Astrocyte (in vitro differentiated cells and primary cell): ENCODE results near the gene RFPL4AL1. TPM values are rescaled to one million over a fixed set of nuclear protein-coding genes. Genes with fewer than 3 reads are reported as not detected.

ENCODE experiments used
- DNase-seq: peaks from one replicate; pipeline ENCODE4 v3.0.0-alpha.2; 2010; ENCODE audit warnings: low read depth
- FAIRE-seq: peaks from 2 replicates; lab custom pipeline; 2011; peaks lifted over from hg19 to GRCh38; lab: Jason Lieb, UNC
- H2AFZ ChIP-seq: 2 replicates; pipeline ENCODE4 v1.6.0; 2012; ENCODE audit warnings: low read depth, low read length, inconsistent platforms
- H3K27ac ChIP-seq: 2 replicates; pipeline ENCODE4 v1.5.1; 2011; ENCODE audit warnings: low read depth, low read length, inconsistent platforms
- H3K27me3 ChIP-seq: 2 replicates; pipeline ENCODE4 v1.6.0; 2011; ENCODE audit warnings: low read length, inconsistent platforms; ENCODE audit not compliant: insufficient read depth
- H3K36me3 ChIP-seq: 2 replicates; pipeline ENCODE4 v1.5.1; 2011; ENCODE audit warnings: low read length, inconsistent platforms; ENCODE audit not compliant: insufficient read depth
- H3K4me1 ChIP-seq: 2 replicates; pipeline ENCODE4 v1.5.1; 2011; ENCODE audit warnings: low read length, inconsistent platforms; ENCODE audit not compliant: insufficient read depth
- H3K4me2 ChIP-seq: 2 replicates; pipeline ENCODE4 v1.6.0; 2012; ENCODE audit warnings: low read length, inconsistent platforms
- H3K4me3 ChIP-seq: 2 replicates; pipeline ENCODE4 v1.5.1; 2011; ENCODE audit warnings: low read depth, mild to moderate bottlenecking, low read length, inconsistent platforms; ENCODE audit not compliant: insufficient read depth
- H3K79me2 ChIP-seq: 2 replicates; pipeline ENCODE4 v1.6.0; 2012; ENCODE audit warnings: mild to moderate bottlenecking, low read length, inconsistent platforms; ENCODE audit not compliant: insufficient read depth
- H3K9ac ChIP-seq: 2 replicates; pipeline ENCODE4 v1.6.0; 2012; ENCODE audit warnings: mild to moderate bottlenecking, low read length, inconsistent platforms
- H3K9me3 ChIP-seq: 2 replicates; pipeline ENCODE4 v1.5.1; 2012; ENCODE audit warnings: low read depth, mild to moderate bottlenecking, low read length, inconsistent platforms; ENCODE audit not compliant: insufficient read depth
- H4K20me1 ChIP-seq: 2 replicates; pipeline ENCODE4 v1.6.0; 2012; ENCODE audit warnings: low read length, inconsistent platforms; ENCODE audit not compliant: insufficient read depth
- H3K27ac Mint-ChIP-seq: one replicate; pipeline ENCODE4 v1.8.0; 2021; ENCODE audit warnings: mild to moderate bottlenecking, mixed read lengths; ENCODE audit not compliant: unreplicated experiment
- H3K27me3 Mint-ChIP-seq: one replicate; pipeline ENCODE4 v1.8.0; 2021; ENCODE audit warnings: low read depth, mixed read lengths; ENCODE audit not compliant: unreplicated experiment
- H3K36me3 Mint-ChIP-seq: one replicate; pipeline ENCODE4 v1.8.0; 2021; ENCODE audit warnings: low read depth, mixed read lengths; ENCODE audit not compliant: unreplicated experiment
- H3K4me1 Mint-ChIP-seq: one replicate; pipeline ENCODE4 v1.8.0; 2021; ENCODE audit warnings: low read depth, mixed read lengths; ENCODE audit not compliant: unreplicated experiment
- H3K4me3 Mint-ChIP-seq: one replicate; pipeline ENCODE4 v1.8.0; 2021; ENCODE audit warnings: mild to moderate bottlenecking, moderate library complexity, mixed read lengths; ENCODE audit not compliant: unreplicated experiment
- H3K9me3 Mint-ChIP-seq: one replicate; pipeline ENCODE4 v1.8.0; 2021; ENCODE audit warnings: mild to moderate bottlenecking, mixed read lengths; ENCODE audit not compliant: unreplicated experiment
- CTCF ChIP-seq: IDR thresholded peaks from 2 replicates; pipeline ENCODE4 v1.5.1; 2011; ENCODE audit warnings: low read depth, mild to moderate bottlenecking, inconsistent platforms, low read length, moderate library complexity; ENCODE audit not compliant: insufficient read depth
- EZH2 ChIP-seq: IDR thresholded peaks from 2 replicates; pipeline ENCODE4 v1.6.1; 2012; ENCODE audit warnings: mild to moderate bottlenecking, low read length, inconsistent platforms; ENCODE audit not compliant: insufficient read depth
- total RNA-seq: library from RNA; stranded (reverse); gene quantifications from 2 replicates; pipeline ENCODE4 v1.2.1, GENCODE V29; 2021

The RFPL4AL1 gene
- total RNA-seq, 1 donor from 2014 or later, result not detected

DNA sequence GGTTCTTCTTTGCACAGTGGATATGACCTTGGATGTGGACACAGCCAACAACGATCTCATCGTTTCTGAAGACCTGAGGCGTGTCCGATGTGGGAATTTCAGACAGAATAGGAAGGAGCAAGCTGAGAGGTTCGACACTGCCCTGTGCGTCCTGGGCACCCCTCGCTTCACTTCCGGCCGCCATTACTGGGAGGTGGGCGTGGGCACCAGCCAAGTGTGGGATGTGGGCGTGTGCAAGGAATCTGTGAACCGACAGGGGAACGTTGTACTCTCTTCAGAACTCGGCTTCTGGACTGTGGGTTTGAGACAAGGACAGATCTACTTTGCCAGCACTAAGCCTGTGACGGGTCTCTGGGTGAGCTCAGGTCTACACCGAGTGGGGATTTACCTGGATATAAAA lies 9.4 kb downstream of the RFPL4AL1 start:
- H3K4me1 Mint-ChIP-seq, result no peaks in the 10 kb centered on the region
- TF ChIP-seq CTCF (no peak), EZH2 (no peak)
- Histone ChIP-seq H2AFZ (no peak overlapping the region), H3K36me3 (no peaks in the 10 kb centered on the region), H3K4me3 (no peak overlapping the region), H3K27me3 (no peaks in the 10 kb centered on the region), H3K4me2 (no peak overlapping the region), H3K79me2 (no peaks in the 10 kb centered on the region), H3K4me1 (no peaks in the 10 kb centered on the region), H3K9ac (no peak overlapping the region), H4K20me1 (no peaks in the 10 kb centered on the region), H3K9me3 (no peaks in the 10 kb centered on the region), H3K27ac (no peak overlapping the region)
- no peak overlapping the region for H3K27ac Mint-ChIP-seq
- no peak overlapping the region for H3K4me3 Mint-ChIP-seq
- FAIRE-seq (no peak), DNase-seq (no peak)
- H3K9me3 Mint-ChIP-seq, result peaks cover 18% of the 10 kb centered on the region
- H3K36me3 Mint-ChIP-seq, result no peaks in the 10 kb centered on the region
- H3K27me3 Mint-ChIP-seq, result no peaks in the 10 kb centered on the region

- TF ChIP-seq CTCF (no peak), EZH2 (no peak)
- Histone ChIP-seq H4K20me1 (no peaks in the 10 kb centered on the region), H3K4me1 (no peaks in the 10 kb centered on the region), H3K36me3 (no peaks in the 10 kb centered on the region), H3K79me2 (no peaks in the 10 kb centered on the region), H3K4me3 (no peak overlapping the region), H3K9me3 (no peaks in the 10 kb centered on the region), H3K4me2 (no peak overlapping the region), H3K27ac (no peak overlapping the region), H3K9ac (no peak overlapping the region), H3K27me3 (no peaks in the 10 kb centered on the region), H2AFZ (no peak overlapping the region)
- DNase-seq, result no peak
- Mint-ChIP-seq H3K4me1 (no peaks in the 10 kb centered on the region), H3K4me3 (no peak overlapping the region), H3K36me3 (no peaks in the 10 kb centered on the region), H3K9me3 (peaks cover 22% of the 10 kb centered on the region), H3K27me3 (no peaks in the 10 kb centered on the region), H3K27ac (no peak overlapping the region)
- FAIRE-seq, result no peak
Observed at GRCh38 chr19:55781112-55781511, 12.2 kb downstream of the RFPL4AL1 start.

GRCh38 chr19:55795021-55795420 lies 26.1 kb downstream of the RFPL4AL1 start:
- no peak for FAIRE-seq
- H3K9me3 Mint-ChIP-seq, result peaks cover 10% of the 10 kb centered on the region
- no peaks in the 10 kb centered on the region for H3K36me3 Mint-ChIP-seq

More at GRCh38 chr19:55795021-55795420, 26.1 kb downstream of the RFPL4AL1 start:
- H3K4me1 Mint-ChIP-seq, result no peaks in the 10 kb centered on the region
- no peak for DNase-seq
- Histone ChIP-seq H3K9ac (no peak overlapping the region), H3K4me1 (no peaks in the 10 kb centered on the region), H3K36me3 (no peaks in the 10 kb centered on the region), H3K27ac (no peak overlapping the region), H2AFZ (no peak overlapping the region), H3K27me3 (no peaks in the 10 kb centered on the region), H3K4me3 (no peak overlapping the region), H3K79me2 (no peaks in the 10 kb centered on the region), H3K9me3 (peaks cover 2% of the 10 kb centered on the region), H3K4me2 (no peak overlapping the region), H4K20me1 (no peaks in the 10 kb centered on the region)
- no peak for TF ChIP-seq EZH2
- TF ChIP-seq CTCF, result no peak
- H3K4me3 Mint-ChIP-seq, result no peak overlapping the region
- H3K27ac Mint-ChIP-seq, result no peak overlapping the region
- no peaks in the 10 kb centered on the region for H3K27me3 Mint-ChIP-seq
